ENCODE results near the gene MACROD2.

Gene MACROD2

DNA sequence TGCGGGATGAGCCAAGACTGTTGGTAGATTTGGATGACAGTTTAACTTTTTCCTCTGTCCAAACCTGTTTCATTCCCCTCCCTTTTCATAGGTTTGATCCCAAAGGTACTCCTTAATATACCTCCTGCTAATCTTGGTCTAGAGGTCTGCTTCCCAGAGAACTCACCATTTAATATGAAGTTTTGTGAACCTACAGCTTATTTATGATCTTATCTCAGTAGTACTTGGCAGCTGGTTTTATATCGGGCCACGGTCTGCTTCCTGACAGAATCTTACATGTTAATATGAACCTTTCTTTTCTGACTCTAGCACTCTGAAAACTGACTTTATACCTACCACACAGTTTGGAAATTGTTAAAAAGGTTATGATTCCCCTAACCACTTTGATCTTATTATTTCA is 138.7 kb downstream of the MACROD2 start:
- in situ Hi-C loops (cut with HindIII; ENCODE audit: low sequenced_read_pairs): no loop called here
- TF ChIP-seq, protein P1, sequence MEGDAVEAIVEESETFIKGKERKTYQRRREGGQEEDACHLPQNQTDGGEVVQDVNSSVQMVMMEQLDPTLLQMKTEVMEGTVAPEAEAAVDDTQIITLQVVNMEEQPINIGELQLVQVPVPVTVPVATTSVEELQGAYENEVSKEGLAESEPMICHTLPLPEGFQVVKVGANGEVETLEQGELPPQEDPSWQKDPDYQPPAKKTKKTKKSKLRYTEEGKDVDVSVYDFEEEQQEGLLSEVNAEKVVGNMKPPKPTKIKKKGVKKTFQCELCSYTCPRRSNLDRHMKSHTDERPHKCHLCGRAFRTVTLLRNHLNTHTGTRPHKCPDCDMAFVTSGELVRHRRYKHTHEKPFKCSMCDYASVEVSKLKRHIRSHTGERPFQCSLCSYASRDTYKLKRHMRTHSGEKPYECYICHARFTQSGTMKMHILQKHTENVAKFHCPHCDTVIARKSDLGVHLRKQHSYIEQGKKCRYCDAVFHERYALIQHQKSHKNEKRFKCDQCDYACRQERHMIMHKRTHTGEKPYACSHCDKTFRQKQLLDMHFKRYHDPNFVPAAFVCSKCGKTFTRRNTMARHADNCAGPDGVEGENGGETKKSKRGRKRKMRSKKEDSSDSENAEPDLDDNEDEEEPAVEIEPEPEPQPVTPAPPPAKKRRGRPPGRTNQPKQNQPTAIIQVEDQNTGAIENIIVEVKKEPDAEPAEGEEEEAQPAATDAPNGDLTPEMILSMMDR (IDR thresholded peaks at IDR 0.05; ENCODE audit: low read depth, low read length, missing control alignments): no peak
- DNase-seq (ENCODE audit: low read depth): no peak
- H3K4me3 ChIP-seq (ENCODE audit: low read depth, low read length): no peak overlapping the region

DNA sequence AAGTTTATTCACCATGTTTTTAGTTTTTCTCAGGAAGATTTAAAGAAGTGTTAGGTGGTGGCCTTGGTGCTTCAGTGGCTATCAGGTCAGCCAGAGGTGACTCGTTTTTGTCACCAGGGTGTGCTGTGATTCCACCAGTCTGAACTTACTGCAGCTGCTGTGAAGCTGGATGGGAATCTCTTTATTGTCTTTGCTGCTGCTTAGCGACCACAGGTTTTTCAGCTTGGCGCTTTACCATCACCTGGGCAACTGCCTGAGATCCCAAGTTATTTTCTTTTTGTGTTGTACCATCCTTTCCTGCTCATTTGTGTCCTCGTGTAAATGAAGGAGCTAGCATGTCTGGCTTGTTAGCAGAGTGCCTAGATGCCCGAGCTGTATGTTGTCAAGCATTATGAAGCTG is 146.9 kb downstream of the MACROD2 start:
- DNase-seq (ENCODE audit: low read depth): peak; percentile 26
- H3K4me3 ChIP-seq (ENCODE audit: low read depth, low read length): no peak overlapping the region
- in situ Hi-C loops (cut with HindIII; ENCODE audit: low sequenced_read_pairs): no loop called here
- TF ChIP-seq, protein P1 (IDR thresholded peaks at IDR 0.05; ENCODE audit: low read depth, low read length, missing control alignments): peak; percentile 47

DNA sequence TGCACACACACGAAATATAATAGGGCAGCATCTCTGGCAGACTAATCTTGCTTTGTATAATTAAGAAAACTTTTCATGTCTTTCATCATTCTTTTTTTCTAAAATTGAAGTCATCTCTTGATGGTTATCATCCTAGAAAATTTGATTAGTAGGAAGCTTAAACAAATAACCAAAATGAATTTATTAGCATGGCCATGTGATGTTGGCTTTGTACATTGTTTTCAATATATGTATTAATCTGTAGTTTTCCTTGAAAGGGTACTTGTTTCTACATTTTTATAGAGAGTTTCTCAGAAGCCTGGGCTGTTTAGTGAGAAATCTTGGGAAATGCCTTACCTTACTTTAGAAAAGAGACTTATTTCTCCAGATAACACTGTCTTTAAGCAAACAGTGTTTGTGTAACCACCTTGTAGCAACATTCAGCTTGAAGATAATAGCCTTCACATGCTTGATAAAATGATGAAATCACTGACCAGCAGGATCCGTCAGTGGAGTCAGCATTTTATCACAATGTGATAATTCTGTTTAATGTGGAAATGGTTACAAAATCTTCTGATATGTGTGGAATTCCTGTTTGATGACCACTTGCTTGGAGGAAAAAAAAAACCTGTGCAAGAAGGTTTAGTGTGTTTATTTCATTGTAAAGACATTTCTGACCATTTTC is 147.8 kb downstream of the MACROD2 start:
- TF ChIP-seq, protein P1 (IDR thresholded peaks at IDR 0.05; ENCODE audit: low read depth, low read length, missing control alignments): no peak
- in situ Hi-C loops (cut with HindIII; ENCODE audit: low sequenced_read_pairs): no loop called here
- DNase-seq (ENCODE audit: low read depth): peak; percentile 34
- H3K4me3 ChIP-seq (ENCODE audit: low read depth, low read length): no peak overlapping the region

DNA sequence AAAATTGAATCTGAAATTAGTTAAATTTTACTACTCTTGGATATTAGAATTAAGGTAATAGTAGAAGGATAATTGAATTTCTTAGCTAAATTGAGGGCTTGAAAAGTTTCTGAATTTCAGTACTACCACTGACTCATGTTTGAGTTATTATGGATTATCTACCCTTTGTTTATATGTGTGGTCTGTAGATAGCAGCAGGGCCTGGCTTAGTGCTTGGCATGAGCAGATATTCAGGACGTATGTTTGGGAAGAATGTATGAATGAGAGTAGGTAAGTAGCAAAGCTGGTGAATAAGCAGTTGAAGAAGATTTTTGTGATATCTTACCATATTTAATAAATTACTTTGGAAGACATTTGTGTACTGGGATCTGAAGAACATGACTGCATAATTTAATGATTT is 152.7 kb downstream of the MACROD2 start:
- in situ Hi-C loops (cut with HindIII; ENCODE audit: low sequenced_read_pairs): no loop called here
- TF ChIP-seq, protein P1 (IDR thresholded peaks at IDR 0.05; ENCODE audit: low read depth, low read length, missing control alignments): no peak
- no peak overlapping the region for H3K4me3 ChIP-seq (ENCODE audit: low read depth, low read length)
- peak; percentile 19 for DNase-seq (ENCODE audit: low read depth)

DNA sequence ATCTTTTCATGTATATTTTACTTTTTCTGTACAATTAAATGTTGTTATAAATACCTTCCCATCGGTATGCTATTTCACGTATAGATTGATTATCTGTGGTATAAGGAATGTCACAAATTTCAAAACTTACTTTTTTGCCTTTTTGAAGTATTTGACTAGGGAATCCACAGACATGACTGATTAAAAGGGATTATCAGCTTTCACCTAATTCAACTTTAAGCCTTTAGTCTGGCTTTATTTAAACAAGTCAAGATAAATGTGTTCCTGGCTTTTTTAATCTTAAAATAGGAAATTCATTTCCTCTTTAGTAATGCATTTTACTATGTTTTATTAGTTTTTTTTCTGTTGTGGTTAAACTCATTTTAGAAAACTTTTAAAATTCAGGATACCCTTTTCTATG is 160.0 kb downstream of the MACROD2 start:
- no peak overlapping the region for H3K4me3 ChIP-seq (ENCODE audit: low read depth, low read length)
- TF ChIP-seq, protein P1 (IDR thresholded peaks at IDR 0.05; ENCODE audit: low read depth, low read length, missing control alignments): no peak
- in situ Hi-C loops (cut with HindIII; ENCODE audit: low sequenced_read_pairs): no loop called here
- DNase-seq (ENCODE audit: low read depth): no peak

DNA sequence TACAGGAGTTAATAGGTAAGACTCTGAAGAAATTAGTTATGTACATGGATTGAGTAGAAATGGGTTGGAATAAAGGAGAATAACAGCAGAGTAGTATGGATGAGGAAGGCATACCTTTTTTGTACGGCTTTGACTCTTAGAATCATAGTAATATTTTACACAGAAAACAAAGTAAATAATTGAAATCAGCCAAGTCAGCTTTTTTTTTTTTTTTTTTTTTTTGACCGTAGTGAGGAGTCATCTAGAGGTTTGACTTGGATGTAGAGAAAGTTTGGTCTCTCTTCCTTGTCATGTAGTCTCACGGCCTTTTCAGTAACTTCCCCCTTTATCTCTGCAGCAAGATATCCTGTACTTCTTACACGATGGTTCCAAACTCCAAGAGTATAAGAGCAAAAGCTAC is 183.2 kb downstream of the MACROD2 start:
- TF ChIP-seq, protein P1 (IDR thresholded peaks at IDR 0.05; ENCODE audit: low read depth, low read length, missing control alignments): no peak
- H3K4me3 ChIP-seq (ENCODE audit: low read depth, low read length): no peak overlapping the region
- in situ Hi-C loops (cut with HindIII; ENCODE audit: low sequenced_read_pairs): no loop called here
- DNase-seq (ENCODE audit: low read depth): no peak

All from astrocyte of the cerebellum (primary cell).